GM19193 (cell line): Measurements from ENCODE around the gene RXRA.

Experiments
- POLR2A ChIP-seq: IDR thresholded peaks from 4 replicates; pipeline ENCODE4 v1.6.1; 2011; ENCODE audit not compliant: insufficient read depth, insufficient read length; ENCODE audit errors: extremely low read depth

Gene RXRA

DNA sequence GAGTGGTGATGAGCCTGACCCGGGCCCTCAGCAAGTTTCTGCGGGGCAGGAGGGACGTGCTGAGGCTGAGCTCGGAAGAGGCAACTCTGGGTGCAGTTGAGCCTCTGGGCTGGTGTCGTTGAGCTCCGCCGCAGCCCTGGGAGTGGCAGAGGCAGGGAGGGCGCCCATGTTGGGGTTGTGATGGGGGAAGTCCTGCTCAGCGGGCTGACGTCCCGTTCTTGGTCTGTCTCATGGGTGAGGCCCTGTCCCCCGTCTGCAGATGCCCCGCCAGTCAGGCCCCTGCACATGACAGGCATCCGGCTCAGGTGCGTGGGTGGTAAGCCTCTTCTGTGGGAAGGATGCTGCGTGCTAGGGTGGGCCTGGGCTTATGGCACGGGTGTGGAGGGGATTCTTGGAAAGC lies 64.3 kb downstream of the RXRA start:
- TF ChIP-seq POLR2A = peak; percentile 39

DNA sequence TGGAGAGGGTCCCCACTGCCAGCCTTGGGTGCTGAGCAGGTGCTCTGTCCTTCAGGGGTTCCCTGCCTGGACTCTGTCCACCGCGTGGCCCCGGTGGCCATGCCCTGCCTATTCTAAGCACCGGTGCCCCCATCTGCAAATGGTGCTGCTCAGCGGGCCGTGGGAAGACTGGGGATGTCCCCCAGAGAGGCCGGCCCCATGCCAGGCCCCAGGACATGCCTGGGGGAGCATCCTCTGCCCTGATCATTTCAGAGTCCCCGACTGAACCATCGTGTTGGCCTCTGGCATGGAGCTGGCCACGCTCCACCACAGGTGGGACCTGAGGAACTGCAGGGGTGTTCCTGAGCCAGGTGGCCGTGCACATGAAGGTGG lies 64.7 kb downstream of the RXRA start:
- no peak for TF ChIP-seq POLR2A

DNA sequence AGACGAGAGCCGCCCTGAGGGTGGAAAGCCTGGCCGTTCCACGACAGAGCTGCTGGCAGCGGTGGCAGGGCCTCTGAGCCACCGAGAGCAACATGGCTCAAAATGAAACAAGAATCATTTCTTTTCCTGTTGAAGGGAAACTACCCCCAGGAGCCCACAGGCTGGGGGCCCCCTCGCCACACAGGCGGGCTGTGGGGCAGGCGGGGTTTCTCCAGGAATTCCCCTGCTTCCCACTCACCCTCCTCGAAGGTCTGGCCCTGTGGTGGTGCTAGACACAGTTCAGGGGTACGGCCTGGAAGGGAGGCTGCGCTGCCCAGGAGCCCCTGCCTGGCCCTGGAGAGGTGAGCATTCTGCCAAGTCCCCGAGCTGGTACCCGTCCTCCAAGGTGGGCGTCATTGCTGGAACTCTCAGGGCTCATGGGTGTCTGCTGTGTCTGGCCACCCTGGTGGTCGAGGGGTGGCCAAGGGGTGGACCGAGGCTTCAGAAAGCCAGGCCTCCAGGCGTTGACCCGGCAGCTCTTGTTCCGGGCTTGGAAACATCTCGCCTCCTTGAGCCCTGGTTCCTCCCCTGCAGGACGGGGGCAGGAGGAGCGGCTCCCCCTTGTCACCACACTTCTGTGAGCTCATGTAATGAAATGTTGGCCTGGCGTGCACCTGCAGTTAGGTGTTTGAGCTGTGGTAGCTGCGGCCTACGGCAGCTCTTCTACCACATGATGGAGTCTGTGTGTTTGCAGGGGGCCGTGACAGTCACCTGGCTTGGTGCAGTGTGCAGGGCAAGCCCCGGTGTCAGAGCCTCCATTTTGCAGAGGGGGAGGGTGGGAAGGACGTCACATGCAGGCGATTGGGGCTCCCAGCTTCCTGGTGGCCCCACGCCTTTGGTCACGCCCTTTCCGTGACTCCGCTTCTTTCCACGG lies 65.3 kb downstream of the RXRA start:
- peak; percentile 79 for TF ChIP-seq POLR2A

DNA sequence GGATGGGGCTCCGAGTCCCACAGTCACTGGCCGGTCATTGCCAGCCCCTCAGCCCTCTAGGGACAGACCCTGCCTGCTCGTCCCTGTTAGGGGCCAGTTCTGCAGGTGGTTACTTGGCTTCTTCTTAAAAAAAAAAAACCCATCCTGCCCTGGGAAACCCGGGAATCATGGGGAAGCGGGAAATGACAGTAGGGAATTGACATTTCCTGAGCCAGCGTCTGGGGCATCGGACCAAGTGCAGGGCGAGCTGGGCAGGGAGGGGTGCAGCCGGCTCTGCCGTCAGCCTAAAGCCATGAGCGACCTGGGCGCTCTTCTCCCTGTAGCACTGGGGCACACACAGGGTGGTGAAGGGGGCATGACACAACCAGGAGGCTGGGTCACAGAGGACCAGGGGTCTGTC lies 66.6 kb downstream of the RXRA start:
- TF ChIP-seq POLR2A = no peak

DNA sequence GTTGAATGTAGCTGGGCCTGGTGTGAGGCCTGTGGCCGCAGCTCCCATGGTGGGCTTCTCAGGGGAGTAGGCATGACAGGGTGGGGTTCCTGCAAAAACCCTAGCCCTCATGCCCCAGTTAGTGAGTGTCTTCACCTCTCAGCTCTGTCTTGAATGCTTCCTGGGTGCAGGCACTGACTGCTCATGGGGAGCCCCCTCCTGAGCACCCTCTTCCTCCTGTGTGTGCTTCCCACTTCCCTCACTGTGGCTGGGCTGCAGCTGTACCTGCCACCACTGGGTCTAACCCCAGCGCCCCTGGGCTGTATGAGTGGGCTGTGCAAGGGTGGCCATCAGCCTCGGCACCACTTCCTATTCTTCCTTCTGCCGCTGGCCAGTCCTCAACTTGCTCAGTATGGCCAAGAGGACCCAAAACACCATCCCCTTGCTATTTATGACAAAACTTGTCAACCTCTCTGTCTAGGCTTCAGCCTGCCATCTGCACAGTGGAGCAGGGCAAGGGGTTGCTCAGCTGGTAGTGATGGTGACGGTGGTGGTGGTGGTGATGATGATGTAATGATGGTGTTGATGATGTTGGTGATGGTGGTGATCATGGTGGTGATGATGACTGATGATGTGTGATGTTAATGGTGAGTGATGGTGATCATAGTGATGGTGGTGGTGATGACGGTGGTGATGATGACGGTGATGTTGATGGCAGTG lies 67.5 kb downstream of the RXRA start:
- no peak for TF ChIP-seq POLR2A

DNA sequence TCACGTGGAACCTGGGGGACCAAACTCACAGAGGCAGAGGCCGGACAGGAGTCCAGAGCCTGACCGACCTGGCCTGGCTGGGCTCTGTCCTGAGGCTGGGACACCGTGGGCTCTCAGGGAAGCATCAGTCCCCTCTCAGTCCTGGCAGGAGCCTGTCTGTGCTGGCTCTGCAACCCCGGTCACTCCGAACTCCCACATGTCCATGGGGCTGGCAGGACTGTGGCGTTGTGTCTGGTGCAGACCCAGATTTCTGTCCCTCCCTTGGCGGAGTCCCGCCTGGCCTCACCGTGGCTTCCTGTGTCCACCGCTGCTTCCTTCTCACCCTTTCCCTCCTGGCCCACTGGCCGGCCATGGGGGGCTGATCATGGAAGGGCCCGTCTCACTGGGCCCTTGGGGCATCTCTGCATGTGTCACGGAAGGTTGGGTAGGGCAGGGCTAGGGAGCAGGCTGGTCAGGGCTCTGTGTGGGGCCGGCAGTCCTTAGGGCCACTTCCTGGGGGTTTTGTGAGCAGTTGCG lies 68.8 kb downstream of the RXRA start:
- TF ChIP-seq POLR2A = no peak

DNA sequence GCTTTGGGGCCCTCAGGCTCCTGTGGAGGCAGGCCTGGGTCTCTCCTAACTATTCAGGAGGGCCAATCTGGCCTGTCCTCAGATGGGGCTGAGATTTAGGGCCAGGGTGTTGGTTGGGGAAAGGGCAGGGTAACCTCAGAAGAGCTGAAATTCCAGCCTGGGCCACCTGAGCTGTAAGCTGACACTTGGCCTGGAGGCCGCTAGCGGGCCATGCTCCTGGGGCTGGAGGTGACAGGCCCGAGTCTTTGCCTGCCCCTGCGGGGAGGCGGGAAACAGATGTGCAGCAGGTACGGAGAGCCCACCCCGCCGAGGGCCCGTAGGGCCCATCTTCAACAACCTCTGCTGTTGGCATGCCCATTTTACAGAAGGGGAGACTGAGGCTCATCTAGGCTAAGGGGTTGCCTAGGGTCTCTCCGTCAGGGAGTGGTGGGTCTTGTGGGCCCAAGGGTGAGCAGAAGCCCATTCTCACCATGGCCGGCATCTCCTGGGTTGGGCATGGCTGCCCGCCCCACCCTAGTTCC lies 69.5 kb downstream of the RXRA start:
- no peak for TF ChIP-seq POLR2A

DNA sequence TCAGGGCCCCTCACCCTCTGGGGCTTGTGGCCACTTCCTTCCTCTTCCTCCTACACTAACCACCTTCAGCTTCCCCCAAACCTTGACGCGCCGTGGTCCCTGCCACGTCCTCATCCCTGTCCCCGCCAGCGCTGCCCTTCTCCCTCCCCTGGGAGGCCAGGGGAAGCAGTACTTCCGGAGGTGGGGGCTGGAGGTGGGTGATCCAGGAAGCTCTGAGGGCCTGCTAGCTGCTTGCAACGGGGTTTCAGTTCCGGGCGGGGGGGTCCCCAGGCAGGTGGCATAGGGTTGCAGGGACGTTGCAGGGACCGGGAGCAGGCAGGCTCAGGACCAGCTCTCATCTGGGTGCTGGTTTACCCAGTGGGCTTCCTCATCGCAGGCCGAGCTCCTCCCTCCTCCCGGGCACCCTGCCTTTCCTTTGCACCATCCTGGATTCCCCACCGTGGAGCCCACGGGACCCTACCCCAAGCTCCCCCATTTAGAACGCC lies 70.0 kb downstream of the RXRA start:
- TF ChIP-seq POLR2A = peak; percentile 59

DNA sequence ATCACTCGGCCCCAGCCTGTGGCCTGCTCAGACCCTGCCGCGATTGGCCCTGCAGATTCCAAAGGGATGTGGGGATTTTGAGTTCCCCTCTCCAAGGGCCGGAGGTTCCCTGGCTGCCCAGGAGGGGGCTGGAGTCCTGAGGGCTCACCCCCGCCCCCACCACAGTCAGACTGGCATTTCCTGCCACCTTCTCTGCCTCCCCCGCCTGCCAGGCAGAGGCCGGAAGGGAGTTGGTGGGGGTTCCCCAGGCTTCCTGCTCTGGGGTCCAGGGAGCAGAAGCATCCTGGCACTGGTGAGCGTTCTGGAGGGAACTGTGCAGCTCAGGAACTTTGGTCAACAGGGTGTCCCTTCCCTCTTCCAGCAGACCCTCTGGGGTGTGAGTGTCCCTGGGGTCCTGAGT lies 70.6 kb downstream of the RXRA start:
- TF ChIP-seq POLR2A = no peak

DNA sequence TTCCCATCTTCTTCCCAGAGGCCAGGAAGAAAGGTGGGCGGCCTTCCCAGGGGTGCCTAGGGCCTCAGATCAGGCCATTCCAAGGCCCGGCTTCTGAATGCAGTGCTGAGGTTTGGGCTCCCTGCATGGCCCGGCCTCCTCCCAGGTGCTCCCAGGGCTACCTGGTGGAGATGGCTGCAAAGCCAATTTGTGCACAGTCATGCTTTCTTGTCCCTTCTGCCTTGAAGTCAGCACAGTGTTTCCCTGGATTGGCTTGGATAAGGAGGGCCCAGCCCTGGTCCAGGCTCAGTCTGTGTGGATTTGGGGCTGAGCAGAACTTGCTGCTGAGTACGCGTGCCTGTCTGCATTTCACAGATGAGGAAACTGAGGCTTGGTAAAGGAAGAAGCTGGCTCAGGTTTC lies 72.5 kb downstream of the RXRA start:
- no peak for TF ChIP-seq POLR2A

DNA sequence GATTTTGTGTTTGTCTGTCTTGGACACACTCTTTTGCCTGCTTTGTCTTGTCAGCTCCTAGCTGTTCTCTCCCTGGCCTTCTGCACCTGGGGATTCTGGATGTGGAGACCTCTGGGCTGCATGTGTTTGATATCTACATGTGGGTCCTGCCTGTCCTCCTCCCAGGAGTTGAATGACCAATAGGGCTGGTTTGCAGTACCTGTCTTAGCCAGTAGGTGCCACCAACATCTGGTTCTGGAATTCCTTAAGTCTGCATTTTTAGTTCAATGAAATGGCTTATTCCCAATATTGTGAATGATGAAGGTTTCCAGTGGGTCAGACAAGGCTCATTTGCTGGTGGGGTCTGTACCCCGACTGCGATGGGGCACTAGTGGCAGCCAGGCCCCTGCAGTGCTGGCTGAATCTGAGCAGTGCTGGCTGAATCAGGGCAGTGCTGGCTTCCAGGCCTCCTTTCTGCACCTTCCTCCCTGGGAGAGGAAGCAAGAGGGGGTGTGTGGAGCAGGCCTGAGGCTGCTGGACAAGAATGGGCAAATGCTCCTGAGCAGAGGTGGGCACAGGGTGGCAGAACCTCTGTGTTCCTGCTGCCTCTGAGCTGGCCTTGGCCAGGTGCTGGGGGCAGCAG lies 73.3 kb downstream of the RXRA start:
- no peak for TF ChIP-seq POLR2A

DNA sequence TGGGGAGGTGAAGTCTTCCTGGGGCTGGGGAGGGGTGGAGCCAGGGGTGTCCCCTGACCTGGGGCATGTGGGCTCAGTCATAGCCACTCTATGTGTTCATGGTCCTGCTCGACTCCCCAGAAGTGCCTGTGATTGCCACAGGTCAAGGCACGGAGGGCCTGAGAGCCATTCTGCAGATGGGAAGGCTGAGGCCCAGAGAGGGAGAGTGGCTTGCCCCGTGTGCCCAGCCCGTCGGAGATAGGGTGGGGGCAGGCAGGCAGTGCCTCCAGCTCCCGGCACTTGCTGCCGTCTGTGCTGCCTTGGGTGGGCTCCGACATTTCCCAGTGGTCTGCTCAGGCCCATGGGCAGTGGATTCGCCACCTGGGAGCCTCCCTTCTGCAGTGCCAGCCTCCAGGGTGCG lies 74.0 kb downstream of the RXRA start:
- TF ChIP-seq POLR2A = no peak

DNA sequence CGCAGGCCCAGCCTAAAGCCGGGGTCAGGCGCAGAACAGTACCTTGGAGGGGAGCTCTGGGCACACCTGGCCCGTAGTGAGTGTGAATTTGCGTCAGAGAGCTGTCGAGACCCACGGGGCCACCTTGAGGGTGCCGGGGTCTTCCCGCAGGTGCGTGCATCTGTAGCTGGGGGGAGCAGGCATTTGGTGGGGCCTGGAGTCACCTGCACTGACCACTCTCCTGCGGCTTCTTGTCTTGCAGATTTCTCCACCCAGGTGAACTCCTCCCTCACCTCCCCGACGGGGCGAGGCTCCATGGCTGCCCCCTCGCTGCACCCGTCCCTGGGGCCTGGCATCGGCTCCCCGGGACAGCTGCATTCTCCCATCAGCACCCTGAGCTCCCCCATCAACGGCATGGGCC lies 75.1 kb downstream of the RXRA start:
- TF ChIP-seq POLR2A = no peak

DNA sequence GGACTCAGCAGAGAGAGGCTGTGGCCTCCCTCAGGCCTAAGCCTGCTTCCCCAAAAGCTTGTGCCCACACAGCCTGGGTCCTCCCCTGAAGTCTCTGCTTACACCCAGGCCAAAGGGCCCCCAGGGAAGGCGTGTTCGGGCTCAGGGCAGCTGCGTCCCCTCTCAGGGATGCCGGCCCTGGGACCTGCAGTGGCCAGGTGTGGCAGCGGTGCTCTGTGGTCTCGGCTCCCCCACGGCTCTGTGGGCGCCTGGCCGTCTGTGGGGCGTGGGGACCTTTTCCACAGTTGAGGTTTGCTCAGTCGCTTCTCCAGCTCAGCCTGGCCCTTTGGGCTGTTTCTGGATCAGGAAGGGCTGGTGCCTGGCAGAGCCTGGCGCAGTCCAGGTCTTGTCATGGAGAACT lies 75.9 kb downstream of the RXRA start:
- TF ChIP-seq POLR2A = no peak

DNA sequence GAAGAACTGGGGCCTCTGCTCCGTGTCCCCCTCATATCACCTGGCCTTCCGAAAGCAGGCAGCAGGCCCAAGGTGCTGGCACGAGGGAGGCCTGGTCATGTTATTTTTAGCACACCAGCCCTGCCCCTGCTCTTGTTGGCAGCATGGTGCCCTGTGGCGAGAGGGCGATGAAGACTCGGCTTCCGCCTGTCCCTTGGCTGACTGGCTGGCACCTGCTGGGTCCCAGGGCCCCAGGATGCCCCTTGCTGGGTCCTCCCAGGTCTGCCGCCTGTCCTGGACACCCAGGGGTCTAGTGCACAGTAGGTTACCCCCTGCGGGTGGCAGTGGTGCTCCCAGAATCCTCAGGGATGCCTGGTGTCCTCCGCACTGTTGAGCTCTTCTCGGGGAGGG lies 77.0 kb downstream of the RXRA start:
- TF ChIP-seq POLR2A = no peak
